Upper lobe of left lung (tissue), 6 donors: ENCODE results near the gene UBE2F. TPM values are rescaled to one million over a fixed set of nuclear protein-coding genes. Genes with fewer than 3 reads are reported as not detected.

Experiments
- ATAC-seq, 2 donors: fragments of 200-7000 bp; cut with Tn5 transposase; one replicate each; pipeline ENCODE4 v1.9.1; 2022; ENCODE audit warnings: mild to moderate bottlenecking in 2 of 2, moderate library complexity in 2 of 2; ENCODE audit not compliant: low FRiP score in 2 of 2
- DNase-seq, 2 donors: peaks; one replicate each; pipeline ENCODE4 v3.0.0-alpha.2; 2019 to 2020
- H3K27ac ChIP-seq, 4 donors: fragments of 200-600 bp; sonication (generic); one replicate each; pipeline ENCODE4 v1.5.1; 2016 to 2019
- H3K27me3 ChIP-seq, 4 donors: fragments of 200-600 bp; sonication (generic); one replicate each; pipeline ENCODE4 v1.5.1; 2017 to 2019
- H3K36me3 ChIP-seq, 4 donors: fragments of 200-600 bp; sonication (generic); one replicate each; pipeline ENCODE4 v1.5.1; 2016 to 2019
- H3K4me1 ChIP-seq, 4 donors: fragments of 200-600 bp; sonication (generic); one replicate each; pipeline ENCODE4 v1.5.1; 2018 to 2019
- H3K4me3 ChIP-seq, 4 donors: fragments of 200-600 bp; sonication (generic); one replicate each; pipeline ENCODE4 v1.5.1; 2017 to 2019; ENCODE audit warnings: mild to moderate bottlenecking in 2 of 4, moderate library complexity in 1 of 4
- H3K9me3 ChIP-seq, 4 donors: fragments of 200-600 bp; sonication (generic); one replicate each; pipeline ENCODE4 v1.5.1; 2018 to 2019
- EP300 ChIP-seq, 4 donors: sonication (generic); formaldehyde crosslinking; IDR thresholded peaks; one replicate each; pipeline ENCODE4 v1.5.1; 2017; ENCODE audit warnings: antibody characterized with exemption in 4 of 4, control low read depth in 2 of 4
- POLR2A ChIP-seq, 4 donors: fragments of 450-650 bp; IDR thresholded peaks; one replicate each; pipeline ENCODE4 v1.5.1; 2016 to 2017; ENCODE audit warnings: antibody characterized with exemption in 4 of 4, mild to moderate bottlenecking in 2 of 4
- POLR2AphosphoS5 ChIP-seq, 2 donors: sonication (generic); formaldehyde crosslinking; IDR thresholded peaks; one replicate each; pipeline ENCODE4 v1.5.1; 2017; ENCODE audit warnings: antibody characterized with exemption in 2 of 2
- WGBS, 2 donors: methylation state at CpG; one replicate each; pipeline ENCODE4 v1.1.5; 2017 to 2018; 5-methylcytosine and 5-hydroxymethylcytosine counted together
- total RNA-seq, 6 donors: library from RNA; depleted of rRNA in 4 of 6; stranded (reverse); fragments of >200 nt in 4 of 6; gene quantifications; one replicate each; pipeline versions ENCODE4 v1.1.0 to v1.2.1, GENCODE V29; 2016 to 2021
- TF ChIP-seq, protein P1 (sequence below), 6 experiments: fragments of 450-650 bp in 4 of 6; fragments of 200-600 bp in 2 of 6; sonication (generic) in 2 of 6; IDR thresholded peaks; one replicate each; pipeline ENCODE4 v1.5.1; 2016 to 2019; ENCODE audit warnings: antibody characterized with exemption in 6 of 6
- donor health status: DM: no; HTN: no; CAD: no; lungs with moderate emphysema.
- donor health status: DM: no; HTN: yes; CAD: no; lungs with severe emphysema.

UBE2F gene
- total RNA-seq, 6 donors from 2014 or later, result 11.5 to 65.5 (median 39.8) TPM

DNA sequence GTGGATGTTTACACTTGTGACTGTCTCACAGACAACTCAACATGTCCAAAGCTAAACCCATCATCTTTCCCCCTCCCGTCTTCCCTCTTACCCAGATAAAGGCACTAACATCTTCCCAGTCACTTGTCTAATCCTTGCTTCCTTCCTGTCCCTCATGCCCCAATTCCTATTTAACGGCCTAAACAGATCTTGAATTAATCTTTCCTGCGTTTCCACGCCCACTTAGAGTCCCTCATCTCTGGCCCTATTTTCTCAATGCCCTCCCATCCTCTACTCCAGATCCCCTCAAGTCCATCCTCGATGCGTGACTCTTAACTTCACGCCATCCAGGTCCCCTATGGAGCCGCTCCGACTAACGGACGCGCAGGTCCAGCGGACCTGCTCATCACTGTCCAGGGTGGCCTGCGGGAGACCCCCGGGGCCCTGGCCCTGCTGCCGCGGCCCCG lies 93.3 kb downstream of the UBE2F start:
- Histone ChIP-seq H3K4me3 (peak overlapping the region; percentile 80 to 98 (median 92)), H3K9me3 (no peaks in the 10 kb centered on the region), H3K27ac (peak overlapping the region; percentile 85 to 97 (median 90)), H3K36me3 (peaks cover 0 to 10% (median 1%) of the 10 kb centered on the region in 4 donors), H3K4me1 (peaks cover 10 to 17% (median 11%) of the 10 kb centered on the region in 4 donors), H3K27me3 (no peaks in the 10 kb centered on the region)
- WGBS, 2 donors, result 1 to 3% methylated on average over 15 of the region's 18 CpGs
- TF ChIP-seq POLR2AphosphoS5 (IDR thresholded peaks at IDR 0.05) (no peak), POLR2A (IDR thresholded peaks at IDR 0.05) (no peak), EP300 (IDR thresholded peaks at IDR 0.05) (no peak)
- TF ChIP-seq, protein P1, sequence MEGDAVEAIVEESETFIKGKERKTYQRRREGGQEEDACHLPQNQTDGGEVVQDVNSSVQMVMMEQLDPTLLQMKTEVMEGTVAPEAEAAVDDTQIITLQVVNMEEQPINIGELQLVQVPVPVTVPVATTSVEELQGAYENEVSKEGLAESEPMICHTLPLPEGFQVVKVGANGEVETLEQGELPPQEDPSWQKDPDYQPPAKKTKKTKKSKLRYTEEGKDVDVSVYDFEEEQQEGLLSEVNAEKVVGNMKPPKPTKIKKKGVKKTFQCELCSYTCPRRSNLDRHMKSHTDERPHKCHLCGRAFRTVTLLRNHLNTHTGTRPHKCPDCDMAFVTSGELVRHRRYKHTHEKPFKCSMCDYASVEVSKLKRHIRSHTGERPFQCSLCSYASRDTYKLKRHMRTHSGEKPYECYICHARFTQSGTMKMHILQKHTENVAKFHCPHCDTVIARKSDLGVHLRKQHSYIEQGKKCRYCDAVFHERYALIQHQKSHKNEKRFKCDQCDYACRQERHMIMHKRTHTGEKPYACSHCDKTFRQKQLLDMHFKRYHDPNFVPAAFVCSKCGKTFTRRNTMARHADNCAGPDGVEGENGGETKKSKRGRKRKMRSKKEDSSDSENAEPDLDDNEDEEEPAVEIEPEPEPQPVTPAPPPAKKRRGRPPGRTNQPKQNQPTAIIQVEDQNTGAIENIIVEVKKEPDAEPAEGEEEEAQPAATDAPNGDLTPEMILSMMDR (IDR thresholded peaks at IDR 0.05), result no peak
- no peak for ATAC-seq
- DNase-seq, result no peak

- WGBS, 2 donors, result 2% methylated on average over 13 of the region's 98 CpGs; no CpG with 5 or more reads in 1 of the 2 donors
- H3K4me3 ChIP-seq, result peak within 1 kb of the TSS; percentile 80 to 98 (median 92)
- TF ChIP-seq POLR2A (IDR thresholded peaks at IDR 0.05), result peak in 3 of 4 donors; percentile 45 to 91 (median 53)
- TF ChIP-seq EP300 (IDR thresholded peaks at IDR 0.05), result peak in 1 of 4 donors; percentile 17
- TF ChIP-seq, protein P1 (IDR thresholded peaks at IDR 0.05), result peak in 4 of 6 experiments; percentile 10 to 57 (median 14)
- TF ChIP-seq POLR2AphosphoS5 (IDR thresholded peaks at IDR 0.05), result peak; percentile 83 to 92
These were observed 93.9 kb downstream of the UBE2F start, which contains the start of gene SCLY for GRCh38 chr2:238060542-238061314. TSS of gene SCLY (plus strand) at chr2:238061001. CDS start at chr2:238061055, 54 bp downstream.

DNA sequence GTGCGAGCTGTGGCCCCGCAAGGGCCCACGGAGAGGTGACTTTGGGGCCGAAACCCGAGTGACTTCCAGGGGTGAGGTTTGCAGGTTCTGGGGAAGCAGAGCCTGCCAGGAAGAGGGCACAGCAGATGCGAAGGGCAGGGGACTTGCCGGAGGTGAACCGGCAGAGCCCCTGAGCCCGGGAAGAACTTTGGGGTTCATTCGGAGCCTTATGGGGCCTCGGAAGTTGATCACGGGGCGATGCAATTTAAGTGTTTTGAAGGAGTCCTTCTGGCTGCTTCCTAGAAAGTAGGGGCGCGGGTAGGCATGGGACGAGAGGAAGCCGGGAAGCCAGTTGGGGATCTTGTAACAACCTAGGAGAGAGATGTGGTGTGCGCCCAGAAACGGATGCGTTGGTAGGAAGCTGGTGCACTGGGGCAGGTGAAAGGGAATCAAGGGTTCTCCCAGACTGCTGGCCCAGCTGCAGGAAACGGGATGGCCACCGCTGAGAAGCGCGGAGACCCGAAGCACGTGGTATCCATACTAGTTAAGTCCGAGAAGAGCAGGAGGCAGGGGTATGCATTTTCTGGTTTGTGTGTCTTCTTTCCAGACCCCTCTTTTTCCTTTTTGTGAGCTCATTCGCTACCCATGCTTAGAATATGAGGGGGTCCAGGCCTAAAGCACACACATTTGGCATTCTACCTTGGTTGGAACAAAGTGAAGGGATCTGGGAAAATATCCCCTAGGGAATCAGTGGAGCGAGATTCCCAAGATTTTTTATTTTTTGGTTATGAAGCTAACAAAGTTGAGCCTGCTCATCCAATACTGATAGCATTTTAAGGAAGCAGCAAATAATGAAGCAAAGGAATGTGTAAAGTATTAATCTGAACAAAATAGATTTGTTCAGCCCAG lies 94.7 kb downstream of the UBE2F start:
- no peaks in the 10 kb centered on the region for H3K27me3 ChIP-seq
- DNase-seq, result peak in 1 of 2 donors; percentile 34
- peak overlapping the region; percentile 85 to 97 (median 90) for H3K27ac ChIP-seq
- no peaks in the 10 kb centered on the region for H3K9me3 ChIP-seq
- peaks cover 10 to 17% (median 11%) of the 10 kb centered on the region in 4 donors for H3K4me1 ChIP-seq
- TF ChIP-seq EP300 (IDR thresholded peaks at IDR 0.05) (no peak), POLR2A (IDR thresholded peaks at IDR 0.05) (no peak)
- peak overlapping the region; percentile 75 to 98 (median 84) for H3K4me3 ChIP-seq
- H3K36me3 ChIP-seq, result peaks cover 0 to 21% (median 6%) of the 10 kb centered on the region in 4 donors
- WGBS, 2 donors, result 5 to 6% methylated on average over 24 to 29 of the region's 29 CpGs
- ATAC-seq, result no peak

More at GRCh38 chr2:238060542-238061314, 93.9 kb downstream of the UBE2F start, which contains the start of gene SCLY:
- ATAC-seq (peak; percentile 99 to 100), DNase-seq (peak; percentile 97 to 99)
- Histone ChIP-seq H3K27ac (peak within 1 kb of the TSS; percentile 85 to 97 (median 90)), H3K9me3 (no peaks in the 10 kb centered on the region), H3K27me3 (no peaks in the 10 kb centered on the region), H3K36me3 (peaks cover 0 to 13% (median 2%) of the 10 kb centered on the region in 4 donors), H3K4me1 (peaks cover 10 to 17% (median 11%) of the 10 kb centered on the region in 4 donors)

DNA sequence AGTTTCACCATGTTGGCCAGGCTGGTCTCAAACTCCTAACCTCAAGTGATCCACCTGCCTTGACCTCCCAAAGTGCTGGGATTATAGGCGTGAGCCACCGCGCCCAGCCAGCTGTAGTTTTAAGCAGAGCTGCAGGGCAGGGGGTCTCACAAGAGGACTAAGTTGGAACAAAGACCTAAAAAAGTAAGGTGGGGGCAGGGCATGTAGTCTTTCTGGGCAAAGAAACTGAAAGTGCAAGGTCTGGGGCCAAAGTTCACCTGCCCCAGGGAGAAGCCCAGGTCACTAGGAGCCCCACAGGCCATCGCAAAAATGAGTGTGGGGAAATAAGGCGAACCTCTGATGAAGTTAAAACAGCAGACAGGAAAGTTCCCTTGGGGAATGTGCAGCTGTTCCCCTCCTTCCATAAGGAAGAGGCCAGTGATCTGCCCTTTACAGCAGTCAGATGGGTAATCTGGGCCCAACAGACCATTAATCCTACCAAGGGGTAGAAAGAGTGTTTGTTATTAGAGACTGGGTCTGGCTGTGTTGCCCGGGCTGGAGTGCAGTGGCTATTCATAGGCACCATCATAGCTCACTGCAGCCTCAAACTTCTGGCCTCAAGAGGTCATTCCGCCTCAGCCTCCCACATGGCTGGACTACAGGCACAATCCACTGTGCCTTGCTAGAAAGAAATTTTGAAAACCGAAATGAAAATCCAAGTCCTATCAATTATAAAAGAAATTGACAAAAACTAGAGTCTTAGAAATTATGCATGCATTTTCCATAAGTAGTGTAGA lies 96.8 kb downstream of the UBE2F start:
- Histone ChIP-seq H3K9me3 (no peaks in the 10 kb centered on the region), H3K27ac (no peak overlapping the region), H3K36me3 (peaks cover 5 to 35% (median 7%) of the 10 kb centered on the region in 4 donors), H3K27me3 (no peaks in the 10 kb centered on the region), H3K4me1 (peaks cover 10 to 17% (median 11%) of the 10 kb centered on the region in 4 donors), H3K4me3 (no peak overlapping the region)
- no peak for ATAC-seq
- TF ChIP-seq POLR2A (IDR thresholded peaks at IDR 0.05) (no peak), EP300 (IDR thresholded peaks at IDR 0.05) (no peak), POLR2AphosphoS5 (IDR thresholded peaks at IDR 0.05) (no peak)
- TF ChIP-seq, protein P1 (IDR thresholded peaks at IDR 0.05), result no peak
- 94 to 97% methylated on average over 8 of the region's 8 CpGs for WGBS, 2 donors
- no peak for DNase-seq
